GM21529 (cell line): Measurements from ENCODE around the gene RHBDL1.

Experiments used
- ATAC-seq: cut with Tn5 transposase; IDR thresholded peaks from one replicate; pipeline ENCODE4 v1.9.1; 2021; ENCODE audit not compliant: unreplicated experiment

The RHBDL1 gene

DNA sequence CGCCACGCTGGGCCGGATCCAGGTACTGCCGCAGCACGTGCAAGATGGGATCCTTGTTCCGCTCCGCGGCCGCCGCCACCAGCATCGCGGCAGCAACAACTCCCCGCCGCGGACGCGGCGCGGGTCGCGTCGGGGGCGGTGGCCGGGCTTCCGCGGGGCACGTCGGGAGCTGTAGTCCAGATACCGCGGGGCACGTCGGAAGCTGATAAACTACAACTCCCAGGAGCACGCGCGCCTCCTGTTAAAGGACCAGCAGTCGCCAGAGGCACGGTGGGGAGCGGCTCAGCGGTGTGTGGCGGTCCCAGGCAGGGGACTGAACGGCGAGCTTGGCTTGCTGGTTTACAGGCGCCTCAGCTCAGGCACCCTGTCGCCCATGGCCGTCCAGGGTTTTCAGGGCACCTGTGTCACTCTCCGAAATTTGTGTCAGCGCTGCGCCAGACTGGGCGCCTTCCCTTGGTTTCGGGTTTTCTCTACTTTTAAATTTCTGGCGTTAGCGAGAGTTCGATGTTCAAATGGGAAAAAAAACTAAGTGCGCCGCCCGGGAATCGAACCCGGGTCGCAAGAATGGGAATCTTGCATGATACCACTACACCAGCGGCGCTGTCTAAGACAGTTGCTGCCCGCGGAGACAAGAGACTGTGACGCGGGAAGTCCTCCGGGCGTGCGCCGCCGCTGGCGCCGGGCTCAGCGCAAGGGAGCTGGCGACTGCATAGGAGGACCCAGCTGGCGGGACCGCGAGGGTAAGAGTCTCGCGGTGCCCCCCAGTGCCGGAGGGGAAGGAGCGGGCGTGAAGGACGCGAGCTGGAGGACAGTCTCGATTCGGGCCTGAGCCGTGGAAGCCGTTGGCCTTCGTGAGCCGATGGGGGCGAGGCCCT lies 39.0 kb upstream of the RHBDL1 start, which contains the start of gene METTL26:
Gene METTL26 (minus strand): TSS at position 100 of the 875 bp plus-strand sequence. CDS start 15 bp downstream, at position 85.
- ATAC-seq: peak; percentile 72

DNA sequence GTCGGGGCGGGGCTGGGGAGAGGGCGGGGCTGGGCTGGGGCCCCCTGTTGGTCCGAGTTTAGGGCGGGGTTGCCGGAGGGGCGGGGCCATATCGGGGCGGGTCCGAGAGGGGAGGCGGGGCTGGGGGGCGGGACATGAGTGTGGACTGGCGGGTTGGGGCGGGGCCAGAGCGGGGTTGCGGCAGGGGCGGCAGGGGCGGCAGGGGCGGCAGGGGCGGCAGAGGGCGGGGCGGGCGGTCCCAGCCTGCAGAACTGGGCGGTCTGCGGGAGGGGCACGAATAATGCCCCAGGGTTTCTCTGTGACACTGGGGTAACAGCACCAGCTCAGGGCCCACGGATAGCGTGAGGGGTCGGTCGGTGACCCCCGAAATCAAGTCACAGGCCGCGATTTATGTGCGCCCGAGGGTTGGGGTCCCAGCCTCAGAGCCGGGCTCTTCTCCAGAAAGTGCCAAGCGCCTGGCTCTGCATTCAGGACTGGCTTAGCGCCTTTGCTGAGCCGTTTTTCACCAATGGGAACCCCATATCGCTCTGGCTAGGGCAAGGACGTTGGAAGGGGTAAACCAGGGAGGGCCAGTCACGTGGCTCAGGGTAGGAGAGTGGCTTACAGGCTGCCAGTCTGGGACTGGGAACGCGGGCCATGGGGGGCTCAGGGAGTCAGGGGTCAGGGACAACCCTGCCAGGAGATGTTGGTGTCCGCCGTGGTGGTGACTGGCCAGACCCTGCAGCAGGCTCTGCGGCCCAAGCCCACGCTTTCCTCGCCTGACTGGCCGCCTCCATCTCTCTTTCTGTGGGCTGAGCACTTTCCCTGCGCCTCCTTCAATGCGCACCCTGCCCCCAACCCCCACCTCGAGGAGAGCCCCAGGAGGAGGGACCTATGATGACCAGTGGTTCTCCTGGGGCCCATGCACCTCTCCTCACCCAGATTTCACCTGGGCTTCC lies 38.1 kb upstream of the RHBDL1 start:
- no peak for ATAC-seq

DNA sequence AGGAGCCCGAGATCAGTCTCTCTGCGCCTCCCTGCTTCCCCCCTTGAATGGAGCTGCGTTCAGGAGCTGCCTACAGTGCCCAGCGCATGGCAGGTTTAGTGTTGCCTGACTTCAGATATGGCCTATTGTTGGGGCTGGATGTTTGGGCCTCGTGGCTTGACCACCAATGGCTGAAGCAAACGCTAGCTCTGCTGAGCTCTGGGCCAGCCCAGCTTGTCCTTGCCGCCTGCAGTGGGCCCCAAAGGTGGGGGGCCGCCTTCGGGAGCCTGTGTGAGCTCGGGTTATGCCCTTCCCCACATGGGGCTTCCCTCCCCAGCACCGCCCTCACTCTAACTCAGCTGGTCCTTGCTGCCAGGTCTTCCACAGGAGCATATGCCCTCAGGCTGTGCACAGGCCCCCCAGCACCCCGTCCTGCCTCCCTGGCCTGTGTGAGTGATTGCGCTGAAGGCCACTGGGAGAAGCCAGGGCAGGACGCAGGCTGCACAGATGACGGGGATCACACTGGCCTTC lies 37.4 kb upstream of the RHBDL1 start:
- no peak for ATAC-seq

GRCh38 chr16:638836-639235 lies 36.6 kb upstream of the RHBDL1 start:
- no peak for ATAC-seq

- no peak for ATAC-seq
These were observed 34.9 kb upstream of the RHBDL1 start for GRCh38 chr16:640614-641013.

DNA sequence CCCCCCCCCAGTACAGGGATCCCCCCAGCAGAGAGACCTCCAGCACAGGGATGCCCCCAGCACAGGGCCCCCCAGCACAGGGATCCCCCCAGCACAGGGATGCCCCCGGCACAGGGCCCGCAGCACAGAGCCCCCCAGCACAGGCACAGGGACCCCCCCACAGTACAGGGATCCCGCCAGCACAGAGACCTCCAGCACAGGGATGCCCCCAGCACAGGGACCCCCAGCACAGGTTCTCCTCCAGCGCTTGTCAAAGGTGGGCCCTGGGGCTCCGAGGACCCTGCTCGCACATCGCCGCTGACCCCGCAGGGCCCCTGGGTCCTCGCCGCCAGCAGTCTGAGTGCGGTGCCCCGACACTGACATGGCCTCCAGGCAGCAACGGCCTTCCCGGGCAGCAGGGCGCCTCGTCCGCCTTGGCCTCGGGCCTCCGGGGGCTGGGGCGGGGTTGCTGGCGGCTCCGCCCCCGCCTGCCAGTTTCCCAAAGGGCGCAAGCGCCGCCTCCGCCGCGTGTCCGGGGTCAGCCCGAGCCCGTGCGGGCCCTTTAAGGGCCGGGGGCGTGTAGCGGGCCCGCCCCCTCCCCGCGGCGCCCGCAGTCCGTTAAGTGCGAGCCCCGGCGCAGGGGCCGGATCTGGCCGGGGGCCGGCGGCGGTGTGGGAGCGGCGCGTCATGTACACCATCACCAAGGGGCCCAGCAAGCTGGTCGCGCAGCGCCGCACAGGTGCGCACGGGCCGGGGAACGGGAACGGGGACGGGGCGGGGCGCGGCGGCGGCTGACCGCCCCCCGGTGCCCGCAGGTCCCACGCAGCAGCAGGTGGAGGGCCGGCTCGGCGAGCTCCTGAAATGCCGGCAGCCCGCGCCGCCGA lies 33.9 kb upstream of the RHBDL1 start, which contains the start of gene MCRIP2:
Gene MCRIP2 (plus strand): TSS at position 503 of the 863 bp plus-strand sequence. CDS start 164 bp downstream, at position 667.
- peak; percentile 51 for ATAC-seq

- peak; percentile 38 for ATAC-seq
These were observed 33.1 kb upstream of the RHBDL1 start for GRCh38 chr16:642189-643049.

DNA sequence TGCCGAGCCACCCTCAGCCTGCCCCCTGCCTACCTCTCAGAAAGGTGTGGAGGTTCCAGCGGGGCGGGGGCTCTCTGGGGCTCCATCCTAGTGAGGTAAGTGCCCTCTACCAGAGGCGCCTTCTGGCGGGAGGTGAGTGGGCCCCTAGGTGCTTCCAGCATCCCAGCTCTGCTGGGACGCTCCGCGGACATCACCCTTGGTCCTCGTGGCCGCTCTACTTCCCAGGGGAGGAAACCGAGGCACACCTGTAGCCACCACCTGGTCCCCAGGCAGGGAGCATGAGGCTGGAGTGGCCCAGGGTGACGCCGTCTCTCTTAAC lies 32.5 kb upstream of the RHBDL1 start:
- ATAC-seq: no peak

- no peak for ATAC-seq
These were observed 30.9 kb upstream of the RHBDL1 start for GRCh38 chr16:644556-644955.

DNA sequence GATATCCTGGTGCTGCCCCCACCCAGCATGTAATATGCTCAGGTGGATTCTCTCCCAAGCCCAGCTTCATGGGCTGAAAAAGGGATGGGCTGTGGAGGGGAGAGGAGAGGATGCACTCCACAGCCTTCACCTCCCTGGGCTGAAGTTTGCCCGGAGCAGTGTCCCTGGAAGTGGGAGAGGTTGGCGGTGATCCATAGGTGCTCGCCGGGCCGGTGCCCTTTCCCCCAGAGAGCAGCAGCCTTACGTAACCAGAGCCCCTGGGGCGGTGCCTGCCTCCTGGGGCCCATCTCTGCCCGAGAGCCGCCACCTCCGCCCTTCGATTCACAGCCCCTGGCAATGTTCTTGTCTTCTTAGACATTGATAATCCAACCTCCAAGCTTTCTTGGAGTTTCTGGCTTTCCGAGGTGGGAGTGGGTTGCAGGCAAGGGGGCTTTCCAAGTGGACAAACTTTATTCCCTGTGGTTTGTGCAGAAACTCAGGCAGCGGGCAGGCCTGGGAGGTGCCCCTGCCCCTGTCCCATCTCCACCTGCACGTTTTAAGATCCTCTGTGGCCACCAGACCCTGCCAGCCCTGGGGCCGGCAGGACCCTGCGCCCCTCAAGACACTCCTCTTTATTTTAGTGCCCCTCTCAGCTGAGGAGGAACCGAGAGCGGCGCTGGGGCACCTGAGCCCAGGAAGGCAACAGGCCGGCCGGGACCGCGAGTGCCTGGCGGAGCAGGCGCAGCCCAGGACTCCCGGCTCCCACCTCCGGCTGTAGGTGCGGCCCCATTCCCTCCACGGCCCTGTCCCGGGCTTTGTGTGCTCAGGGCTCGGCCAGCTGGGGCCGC lies 29.4 kb upstream of the RHBDL1 start:
- no peak for ATAC-seq

GRCh38 chr16:646679-647172 lies 28.7 kb upstream of the RHBDL1 start:
- no peak for ATAC-seq

GRCh38 chr16:647173-647902 lies 28.1 kb upstream of the RHBDL1 start:
- ATAC-seq: no peak

GRCh38 chr16:648071-648780 lies 27.2 kb upstream of the RHBDL1 start:
- peak; percentile 1 for ATAC-seq

DNA sequence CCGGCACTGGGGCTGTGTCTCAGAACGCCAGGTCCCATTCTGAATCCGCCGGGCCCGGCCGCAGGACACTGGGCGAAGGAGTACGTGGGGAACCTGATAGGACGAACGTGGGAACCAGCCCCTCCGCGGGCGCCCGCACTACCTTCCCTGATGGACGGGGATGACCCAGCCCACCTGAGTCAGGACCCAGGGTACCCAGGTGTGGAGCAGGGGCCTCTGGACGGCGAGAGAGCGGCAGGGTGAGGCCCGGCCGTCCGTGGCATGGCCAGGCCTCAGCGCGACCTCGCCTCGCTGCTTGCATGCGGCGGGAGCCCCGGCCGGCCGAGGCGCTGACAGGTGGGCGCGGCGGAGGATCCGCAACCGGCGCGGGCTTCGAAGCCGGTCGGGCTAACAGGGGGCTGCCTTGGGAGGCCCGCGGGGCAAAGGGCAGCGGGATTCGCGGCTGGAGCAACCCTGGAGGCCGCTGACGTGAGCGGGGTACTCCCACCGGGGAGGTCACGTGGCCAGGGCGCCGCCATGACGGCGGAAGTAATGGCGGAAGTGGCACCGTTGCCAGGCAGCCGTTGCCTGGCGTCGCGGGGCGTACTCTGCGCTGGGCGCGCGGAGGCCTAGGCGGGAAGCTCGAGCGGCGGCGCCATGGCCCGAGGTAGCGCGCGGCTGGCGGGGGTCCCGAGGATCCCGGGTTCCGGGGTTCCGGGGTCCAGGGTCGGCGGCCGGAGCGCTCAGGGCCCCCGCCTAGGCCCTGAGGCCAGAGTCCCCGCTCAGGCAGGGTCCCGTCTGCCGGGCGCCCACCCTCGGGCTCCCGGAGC lies 26.5 kb upstream of the RHBDL1 start, which contains the start of gene WDR90:
Gene WDR90 (plus strand): TSS at position 585 of the 809 bp plus-strand sequence. CDS start 52 bp downstream, at position 637.
- peak; percentile 62 for ATAC-seq

GRCh38 chr16:649631-650030 lies 25.8 kb upstream of the RHBDL1 start:
- ATAC-seq: peak; percentile 7

- no peak for ATAC-seq
These were observed 23.6 kb upstream of the RHBDL1 start for GRCh38 chr16:651844-652243.
